ENCODE data around the gene KRT7. TPM values are rescaled to one million over a fixed set of nuclear protein-coding genes. Genes with fewer than 3 reads are reported as not detected.

The KRT7 gene
- total and polyA plus RNA-seq, 2 donors (not counting 1 experiment from before 2014, with no cell fraction given), result not detected

- TF ChIP-seq EZH2 (IDR thresholded peaks at IDR 0.05; ENCODE audit: borderline replicate concordance, insufficient read depth, low read depth, low read length, poor library complexity, severe bottlenecking), result no peak
- no peak for TF ChIP-seq CTCF (IDR thresholded peaks at IDR 0.05)
- Histone ChIP-seq H3K4me1 (ENCODE audit: control insufficient read depth in 2 of 2, insufficient read depth in 2 of 2, low read length in 2 of 2) (no peaks in the 10 kb centered on the region), H3K4me3 (ENCODE audit: control extremely low read depth in 1 of 5, extremely low read depth in 1 of 5, insufficient read depth in 1 of 5, low read depth in 2 of 5, low read length in 4 of 5) (no peak overlapping the region), H3K27me3 (replicated peaks in 1 of 4; ENCODE audit: control extremely low read depth in 1 of 4, control insufficient read depth in 3 of 4, insufficient read depth in 4 of 4, low read length in 3 of 4) (peaks cover 0 to 4% (median 0%) of the 10 kb centered on the region in 4 experiments), H3K27ac (ENCODE audit: low read length in 2 of 2) (no peak overlapping the region), H4K20me1 (ENCODE audit: control insufficient read depth, insufficient read depth, low read length, poor library complexity, severe bottlenecking) (no peaks in the 10 kb centered on the region), H3K9me3 (ENCODE audit: control extremely low read depth in 1 of 3, control insufficient read depth in 2 of 3, insufficient read depth in 1 of 3, low read length in 2 of 3) (no peaks in the 10 kb centered on the region), H3K36me3 (replicated peaks in 1 of 2; ENCODE audit: control extremely low read depth in 1 of 2, control insufficient read depth in 1 of 2, extremely low read depth in 1 of 2, insufficient read depth in 2 of 2, low read length in 1 of 2) (no peaks in the 10 kb centered on the region), H3K79me2 (ENCODE audit: control insufficient read depth, insufficient read depth, low read length) (no peaks in the 10 kb centered on the region), H3K4me2 (replicated peaks; ENCODE audit: low read depth, low read length, poor library complexity, severe bottlenecking) (no peak overlapping the region), H2AFZ (ENCODE audit: insufficient read depth, low read depth, low read length, poor library complexity, severe bottlenecking) (no peak overlapping the region), H3K9ac (ENCODE audit: low read length) (no peak overlapping the region)
- intact Hi-C loops (cut with micrococcal nuclease), result no loop called here
- no peak overlapping the region for H3K4me3 Mint-ChIP-seq
- 38% methylated on average over 5 of the region's 5 CpGs for WGBS (ENCODE audit: insufficient coverage)
- CTCF ChIA-PET, result interaction anchor here (1.1 kb wide), 1 partner anchor 782 kb away, joined by 3 read pairs; no protein-coding TSS in a partner anchor
- peaks cover 5% of the 10 kb centered on the region for H3K4me1 Mint-ChIP-seq
- POLR2A ChIA-PET, result no interaction called here
- H3K27ac Mint-ChIP-seq, result no peak overlapping the region
- H3K9me3 Mint-ChIP-seq (ENCODE audit: insufficient read depth), result no peaks in the 10 kb centered on the region
- ATAC-seq (ENCODE audit: low read depth) (no peak), DNase-seq (no peak)
- H3K27me3 Mint-ChIP-seq, result peaks cover 36% of the 10 kb centered on the region
These were observed 34.4 kb upstream of the KRT7 start for GRCh38 chr12:52198454-52199215.

GRCh38 chr12:52199294-52199919 is 33.6 kb upstream of the KRT7 start:
- no peaks in the 10 kb centered on the region for H3K9me3 Mint-ChIP-seq (ENCODE audit: insufficient read depth)
- no peaks in the 10 kb centered on the region for H3K4me1 ChIP-seq (ENCODE audit: control insufficient read depth in 2 of 2, insufficient read depth in 2 of 2, low read length in 2 of 2)
- H3K27me3 Mint-ChIP-seq, result peaks cover 33% of the 10 kb centered on the region
- intact Hi-C loops (cut with micrococcal nuclease), result no loop called here
- no peak overlapping the region for H3K9ac ChIP-seq (ENCODE audit: low read length)
- no peaks in the 10 kb centered on the region for H4K20me1 ChIP-seq (ENCODE audit: control insufficient read depth, insufficient read depth, low read length, poor library complexity, severe bottlenecking)
- DNase-seq (no peak), ATAC-seq (ENCODE audit: low read depth) (no peak)
- no peak overlapping the region for H3K4me3 Mint-ChIP-seq
- H3K4me1 Mint-ChIP-seq, result peaks cover 5% of the 10 kb centered on the region
- H3K27ac ChIP-seq (ENCODE audit: low read length in 2 of 2), result no peak overlapping the region
- WGBS (ENCODE audit: insufficient coverage), result 88% methylated on average over 8 of the region's 8 CpGs
- no peaks in the 10 kb centered on the region for H3K79me2 ChIP-seq (ENCODE audit: control insufficient read depth, insufficient read depth, low read length)
- H2AFZ ChIP-seq (ENCODE audit: insufficient read depth, low read depth, low read length, poor library complexity, severe bottlenecking), result no peak overlapping the region
- H3K4me2 ChIP-seq (replicated peaks; ENCODE audit: low read depth, low read length, poor library complexity, severe bottlenecking), result no peak overlapping the region
- no peak overlapping the region for H3K27ac Mint-ChIP-seq
- POLR2A ChIA-PET, result no interaction called here
- no peaks in the 10 kb centered on the region for H3K9me3 ChIP-seq (ENCODE audit: control extremely low read depth in 1 of 3, control insufficient read depth in 2 of 3, insufficient read depth in 1 of 3, low read length in 2 of 3)
- CTCF ChIA-PET, result interaction anchor here (1.1 kb wide), 1 partner anchor 781 kb away, joined by 3 read pairs; no protein-coding TSS in a partner anchor
- no peaks in the 10 kb centered on the region for H3K36me3 ChIP-seq (replicated peaks in 1 of 2; ENCODE audit: control extremely low read depth in 1 of 2, control insufficient read depth in 1 of 2, extremely low read depth in 1 of 2, insufficient read depth in 2 of 2, low read length in 1 of 2)
- peaks cover 0 to 7% (median 0%) of the 10 kb centered on the region in 4 experiments for H3K27me3 ChIP-seq (replicated peaks in 1 of 4; ENCODE audit: control extremely low read depth in 1 of 4, control insufficient read depth in 3 of 4, insufficient read depth in 4 of 4, low read length in 3 of 4)
- no peak overlapping the region for H3K4me3 ChIP-seq (ENCODE audit: control extremely low read depth in 1 of 5, extremely low read depth in 1 of 5, insufficient read depth in 1 of 5, low read depth in 2 of 5, low read length in 4 of 5)
- TF ChIP-seq EZH2 (IDR thresholded peaks at IDR 0.05; ENCODE audit: borderline replicate concordance, insufficient read depth, low read depth, low read length, poor library complexity, severe bottlenecking), result no peak
- no peak for TF ChIP-seq CTCF (IDR thresholded peaks at IDR 0.05)
